ENCODE measurements around the gene RAB4B. TPM values are rescaled to one million over a fixed set of nuclear protein-coding genes. Genes with fewer than 3 reads are reported as not detected.

RAB4B gene
- polyA plus RNA-seq, 1 experiment, result 25.4 TPM

DNA sequence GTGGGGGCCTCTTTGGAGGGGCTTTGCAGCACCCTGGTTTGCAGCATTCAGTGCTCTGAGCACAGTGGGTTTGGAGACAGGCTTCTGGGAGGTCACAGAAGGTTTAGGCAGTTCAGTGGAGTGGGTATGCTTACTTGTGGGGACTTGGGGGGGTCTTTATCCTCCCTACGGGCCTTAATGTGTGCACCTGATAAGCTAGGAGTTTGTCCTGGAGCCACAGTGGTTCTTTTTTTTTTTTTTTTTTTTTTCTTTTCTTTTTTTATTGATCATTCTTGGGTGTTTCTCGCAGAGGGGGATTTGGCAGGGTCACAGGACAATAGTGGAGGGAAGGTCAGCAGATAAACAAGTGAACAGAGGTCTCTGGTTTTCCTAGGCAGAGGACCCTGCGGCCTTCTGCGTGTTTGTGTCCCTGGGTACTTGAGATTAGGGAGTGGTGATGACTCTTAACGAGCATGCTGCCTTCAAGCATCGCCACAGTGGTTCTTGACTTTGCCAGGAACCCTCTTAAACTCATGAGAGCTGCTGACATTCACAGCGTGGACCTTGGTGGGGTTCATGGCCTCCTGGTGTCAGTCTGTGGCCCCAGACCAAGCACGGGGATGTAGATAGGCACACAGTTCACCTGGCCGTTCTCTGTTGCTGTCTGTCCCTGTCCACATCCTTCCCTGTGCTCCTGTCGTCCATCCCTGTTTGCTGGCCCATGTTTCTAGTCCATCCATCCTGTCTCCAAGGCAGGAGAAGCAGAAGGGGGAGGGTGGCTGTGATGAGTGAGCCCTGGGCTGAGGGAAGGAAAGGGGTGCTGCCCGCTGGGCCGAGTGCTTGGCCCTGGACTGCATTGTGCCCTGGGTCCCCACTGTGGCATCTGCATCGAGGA lies 23.6 kb downstream of the RAB4B start:
- peaks cover 22% of the 10 kb centered on the region for H3K36me3 ChIP-seq (ENCODE audit: control insufficient read depth, insufficient read depth, low read length)
- H3K4me3 ChIP-seq (ENCODE audit: low read depth, low read length), result peak overlapping the region; percentile 18
- no peaks in the 10 kb centered on the region for H3K27me3 ChIP-seq (ENCODE audit: control insufficient read depth, insufficient read depth, low read length)
- ChIA-PET POLR2A (no interaction called here), CTCF (interaction anchor here (0.9 kb wide), 1 partner anchor 24 kb away, joined by 5 read pairs; the partner anchor contains the start of gene RAB4B)
- DNase-seq (ENCODE audit: low read depth), result no peak
- TF ChIP-seq CTCF (IDR thresholded peaks at IDR 0.05; ENCODE audit: insufficient read depth, low read depth, low read length), result no peak

DNA sequence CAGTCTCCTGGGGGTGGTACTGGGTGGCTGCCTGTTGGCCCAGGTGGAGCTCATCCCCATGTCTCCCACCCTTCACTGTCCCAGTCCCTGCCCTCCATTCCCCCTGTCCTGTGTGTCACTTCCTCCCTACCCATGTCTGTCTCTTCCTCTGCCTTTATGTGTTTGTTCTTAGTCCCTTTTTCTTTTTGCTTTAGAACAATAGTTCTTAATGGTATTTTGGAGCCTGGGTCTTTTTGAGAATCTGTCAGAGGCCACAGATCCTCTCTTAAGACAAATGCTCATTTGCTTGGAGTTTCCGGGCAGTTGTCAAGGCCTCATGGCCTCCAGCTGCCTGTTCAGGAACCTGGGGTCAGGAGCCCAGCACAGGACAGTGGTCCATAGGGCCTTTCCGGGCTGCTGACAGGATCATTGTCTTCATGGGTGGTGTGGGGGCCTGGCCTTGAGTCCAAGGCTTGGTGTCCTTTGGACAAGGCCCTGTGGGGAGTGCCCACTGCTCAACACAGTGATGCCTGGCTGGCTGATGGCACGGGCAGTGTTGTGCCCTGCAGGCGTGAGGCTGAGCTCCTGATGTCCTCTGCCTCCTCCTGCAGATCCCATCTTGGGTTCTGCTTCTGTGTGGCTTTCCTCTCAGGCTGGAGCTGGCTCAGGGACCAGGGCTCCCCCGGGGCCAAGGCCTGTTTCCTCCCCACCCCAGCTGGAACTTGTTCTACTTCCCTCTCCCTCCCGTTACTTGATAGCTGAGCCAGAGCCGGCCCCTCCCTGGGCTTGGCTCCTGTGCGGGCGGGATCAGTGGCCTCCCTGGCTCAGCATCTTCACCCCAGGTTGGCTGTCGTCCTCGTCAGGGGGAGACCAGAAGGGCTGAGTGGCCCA lies 24.5 kb downstream of the RAB4B start:
- H3K36me3 ChIP-seq (ENCODE audit: control insufficient read depth, insufficient read depth, low read length), result peaks cover 27% of the 10 kb centered on the region
- H3K4me3 ChIP-seq (ENCODE audit: low read depth, low read length), result peak overlapping the region; percentile 18
- no peaks in the 10 kb centered on the region for H3K27me3 ChIP-seq (ENCODE audit: control insufficient read depth, insufficient read depth, low read length)
- ChIA-PET CTCF (interaction anchor here (0.9 kb wide), 2 partner anchors 25 to 139 kb away, joined by 3 to 5 read pairs; partner anchors contain the start of gene RAB4B), POLR2A (interaction anchor here (0.6 kb wide), 1 partner anchor 82 kb away, joined by 4 read pairs; no protein-coding TSS in a partner anchor)
- TF ChIP-seq CTCF (IDR thresholded peaks at IDR 0.05; ENCODE audit: insufficient read depth, low read depth, low read length), result no peak
- DNase-seq (ENCODE audit: low read depth), result no peak

DNA sequence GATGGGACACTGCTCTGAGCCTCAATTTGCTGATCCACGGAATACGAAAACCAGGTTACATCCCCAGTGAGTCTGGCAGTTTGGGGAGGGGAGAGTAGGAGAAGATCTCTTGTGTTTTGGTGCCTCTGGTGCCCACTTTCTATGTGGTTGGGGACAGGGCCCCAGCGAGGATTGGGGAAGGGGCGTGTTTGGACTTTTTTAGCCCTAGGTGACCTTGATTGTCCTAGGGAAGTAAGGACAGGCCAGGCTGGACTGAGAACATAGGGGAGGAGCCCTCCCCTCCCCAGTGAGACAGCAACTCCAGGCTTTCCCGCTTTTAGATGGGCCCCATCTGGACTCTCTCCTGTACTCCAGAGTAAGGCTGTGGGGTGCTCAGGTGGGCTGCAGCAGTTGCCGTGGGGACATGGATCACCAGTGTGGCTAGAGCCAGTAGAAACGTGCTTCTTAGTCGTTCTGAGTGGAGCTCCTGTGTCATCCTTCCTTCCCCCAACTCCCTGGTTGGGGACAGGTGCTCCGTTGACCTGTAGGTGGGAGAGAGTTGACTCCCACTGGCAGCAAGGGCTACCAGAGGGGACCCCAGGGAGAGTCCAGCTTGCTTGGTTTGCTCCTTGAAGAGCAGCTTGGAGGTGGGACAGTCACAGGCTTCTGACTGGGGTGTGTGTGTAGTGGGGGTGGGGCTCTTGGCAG lies 25.3 kb downstream of the RAB4B start:
- no peak for DNase-seq (ENCODE audit: low read depth)
- TF ChIP-seq CTCF (IDR thresholded peaks at IDR 0.05; ENCODE audit: insufficient read depth, low read depth, low read length), result no peak
- CTCF ChIA-PET, result interaction anchor here (0.9 kb wide), 1 partner anchor 140 kb away, joined by 3 read pairs; no protein-coding TSS in a partner anchor
- no peaks in the 10 kb centered on the region for H3K27me3 ChIP-seq (ENCODE audit: control insufficient read depth, insufficient read depth, low read length)
- no peak overlapping the region for H3K4me3 ChIP-seq (ENCODE audit: low read depth, low read length)
- POLR2A ChIA-PET, result no interaction called here
- H3K36me3 ChIP-seq (ENCODE audit: control insufficient read depth, insufficient read depth, low read length), result peaks cover 32% of the 10 kb centered on the region

GRCh38 chr19:40803857-40804782 lies 26.1 kb downstream of the RAB4B start:
- POLR2A ChIA-PET, result no interaction called here
- no peak for DNase-seq (ENCODE audit: low read depth)
- Histone ChIP-seq H3K4me3 (ENCODE audit: low read depth, low read length) (no peak overlapping the region), H3K36me3 (ENCODE audit: control insufficient read depth, insufficient read depth, low read length) (peaks cover 35% of the 10 kb centered on the region), H3K27me3 (ENCODE audit: control insufficient read depth, insufficient read depth, low read length) (no peaks in the 10 kb centered on the region)
- CTCF ChIA-PET, result interaction anchor here (1.8 to 5.1 kb wide), 3 partner anchors 87 to 169 kb away, joined by 5 to 49 read pairs (median 12); partner anchors contain the start of genes COQ8B and ITPKC
- no peak for TF ChIP-seq CTCF (IDR thresholded peaks at IDR 0.05; ENCODE audit: insufficient read depth, low read depth, low read length)
